ENCODE results near the gene IFNG.

Gene IFNG

GRCh38 chr12:68115281-68115680 lies 44.3 kb downstream of the IFNG start:
- DNase-seq (ENCODE audit: low read depth) = no peak

DNA sequence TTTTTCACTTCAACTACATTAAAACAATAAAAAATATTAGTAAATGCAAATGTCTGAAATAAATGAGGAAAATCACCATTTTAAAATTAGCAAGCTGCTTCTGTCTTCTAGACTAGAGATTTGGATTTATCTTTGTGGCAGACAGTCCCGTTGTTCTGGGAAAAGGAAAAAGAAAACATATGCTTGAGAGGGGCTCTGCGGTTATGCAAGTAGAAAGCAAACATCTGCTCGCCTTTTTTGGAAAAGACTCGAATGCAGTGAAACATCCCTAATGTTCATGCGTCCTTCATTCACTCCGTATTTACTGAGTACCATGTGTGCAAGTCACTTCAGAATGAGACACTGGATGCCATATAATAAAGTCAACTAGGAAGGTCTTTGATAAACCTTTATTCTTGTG lies 44.9 kb downstream of the IFNG start:
- DNase-seq (ENCODE audit: low read depth) = no peak

- DNase-seq (ENCODE audit: low read depth) = no peak
These were observed 45.9 kb downstream of the IFNG start for GRCh38 chr12:68113644-68114043.

GRCh38 chr12:68111995-68112394 lies 47.5 kb downstream of the IFNG start:
- DNase-seq (ENCODE audit: low read depth) = no peak

DNA sequence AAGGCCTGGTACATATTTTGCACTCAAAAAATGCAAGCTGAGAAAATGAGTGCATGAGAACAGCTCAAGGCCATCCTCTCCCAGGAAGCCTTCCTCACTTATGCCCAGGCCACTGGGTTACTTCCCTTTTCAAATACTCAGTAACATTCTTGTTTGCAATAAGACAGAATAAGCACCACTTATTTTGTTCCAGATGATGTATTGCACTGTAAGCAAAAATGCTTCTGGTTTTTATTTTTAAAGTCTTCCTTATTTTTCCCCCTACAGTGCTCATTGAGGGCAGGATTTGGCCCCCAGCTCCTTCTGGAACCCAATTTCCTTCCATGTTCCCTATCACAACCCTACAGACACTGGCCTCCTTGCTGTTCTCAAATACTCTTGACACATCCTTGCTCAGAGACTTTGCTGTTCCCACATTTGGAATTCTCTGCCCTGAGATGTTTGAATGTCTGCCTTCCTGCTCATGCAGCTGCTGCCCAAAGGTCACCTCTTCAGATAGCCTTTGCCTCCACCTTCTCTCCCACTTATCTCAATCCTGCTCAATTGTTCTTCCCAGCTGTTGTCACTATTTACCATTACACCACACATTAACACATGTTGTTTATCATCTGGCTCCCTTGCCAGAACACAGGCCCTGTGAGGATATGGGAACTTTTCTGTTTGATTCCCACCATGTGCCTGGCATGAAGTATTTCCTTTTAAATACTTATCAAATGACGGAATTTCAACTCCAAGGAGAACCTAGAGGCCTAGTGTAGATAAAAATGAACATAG lies 49.9 kb downstream of the IFNG start:
- no peak for DNase-seq (ENCODE audit: low read depth)

DNA sequence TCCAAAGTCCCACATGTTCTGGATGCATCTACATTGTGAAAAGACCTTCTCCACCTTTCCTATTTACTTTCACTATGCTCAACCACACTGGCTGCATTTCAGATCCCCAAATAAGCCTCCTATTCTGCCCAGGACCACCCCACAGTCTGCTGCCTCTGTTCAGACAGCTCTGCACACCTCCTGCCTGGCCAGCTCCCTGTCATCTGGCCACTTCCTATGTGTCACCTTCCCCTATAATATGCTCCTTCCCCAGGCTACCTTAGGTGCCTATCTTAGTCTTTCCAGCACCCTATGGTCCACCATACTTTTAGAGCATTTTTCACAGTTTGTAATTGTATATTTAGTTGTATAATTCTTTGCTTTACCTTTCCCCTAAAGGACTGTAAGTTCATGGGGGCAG lies 50.5 kb downstream of the IFNG start:
- no peak for DNase-seq (ENCODE audit: low read depth)

DNA sequence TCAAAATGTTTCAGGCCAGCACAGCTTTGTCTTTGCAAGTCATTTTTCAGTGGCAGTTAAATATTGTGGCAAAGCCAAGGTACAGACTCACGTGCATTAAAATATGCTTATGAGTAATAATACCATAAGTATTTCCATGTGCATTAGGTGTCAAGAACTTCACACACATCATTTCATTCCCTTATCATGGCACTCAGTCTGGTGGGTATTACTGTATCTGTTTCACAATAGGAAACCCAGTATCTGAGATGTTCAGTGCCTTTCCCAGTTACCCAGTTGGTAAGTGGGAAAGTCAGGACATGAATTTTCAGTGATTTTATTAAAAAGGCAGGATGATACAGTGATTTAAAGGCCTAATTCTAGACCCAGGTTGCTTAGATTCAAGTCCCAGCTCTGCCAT lies 52.9 kb downstream of the IFNG start:
- no peak for DNase-seq (ENCODE audit: low read depth)

DNA sequence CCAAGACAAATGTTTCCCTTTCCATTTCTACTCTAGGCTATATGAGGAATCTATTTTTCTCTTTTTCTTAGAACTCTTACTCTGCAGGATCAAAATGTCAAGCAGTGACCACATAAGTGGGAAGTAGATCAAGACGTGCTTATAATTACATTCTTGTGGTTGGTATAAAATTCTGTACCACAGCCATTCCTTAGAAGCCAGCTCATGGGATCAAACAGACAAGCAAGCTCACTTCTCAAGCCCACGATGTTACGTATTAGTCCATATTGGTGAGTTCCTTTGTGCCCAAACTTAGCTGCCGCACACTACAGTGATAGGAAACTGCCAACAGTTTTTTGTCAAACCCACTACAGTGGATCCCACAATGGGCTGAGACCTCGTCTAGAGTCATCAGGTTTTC lies 53.4 kb downstream of the IFNG start:
- peak; percentile 31 for DNase-seq (ENCODE audit: low read depth)

All from stromal cell of bone marrow (primary cell).